ENCODE results near the gene CENPE. TPM values are rescaled to one million over a fixed set of nuclear protein-coding genes. Genes with fewer than 3 reads are reported as not detected.

Gene CENPE
- total RNA-seq, 1 experiment from 2014 or later: 23.5 TPM

GRCh38 chr4:103150677-103151076 is 47.5 kb downstream of the CENPE start:
- H3K27ac Mint-ChIP-seq (ENCODE audit: unreplicated experiment): no peak overlapping the region
- TF ChIP-seq CTCF (IDR thresholded peaks at IDR 0.05; ENCODE audit: unreplicated experiment): no peak
- H3K4me1 Mint-ChIP-seq (ENCODE audit: low read depth, unreplicated experiment): no peaks in the 10 kb centered on the region
- H3K9me3 Mint-ChIP-seq (ENCODE audit: low read depth, unreplicated experiment): no peaks in the 10 kb centered on the region
- H3K36me3 Mint-ChIP-seq (ENCODE audit: insufficient read depth, unreplicated experiment): peaks cover 10% of the 10 kb centered on the region
- no peak overlapping the region for H3K4me3 Mint-ChIP-seq (ENCODE audit: low read depth, unreplicated experiment)
- intact Hi-C loops (cut with micrococcal nuclease; ENCODE audit: unreplicated experiment): no loop called here
- DNase-seq: no peak
- BruUV-seq (replicated peaks): no TSS peak
- CTCF ChIA-PET: no interaction called here
- H3K27me3 Mint-ChIP-seq (ENCODE audit: unreplicated experiment): no peaks in the 10 kb centered on the region

GRCh38 chr4:103144926-103145325 is 53.2 kb downstream of the CENPE start:
- H3K4me1 Mint-ChIP-seq (ENCODE audit: low read depth, unreplicated experiment): no peaks in the 10 kb centered on the region
- intact Hi-C loops (cut with micrococcal nuclease; ENCODE audit: unreplicated experiment): no loop called here
- H3K27me3 Mint-ChIP-seq (ENCODE audit: unreplicated experiment): no peaks in the 10 kb centered on the region
- no peaks in the 10 kb centered on the region for H3K9me3 Mint-ChIP-seq (ENCODE audit: low read depth, unreplicated experiment)
- TSS peak; percentile 83 for BruUV-seq (replicated peaks)
- H3K4me3 Mint-ChIP-seq (ENCODE audit: low read depth, unreplicated experiment): no peak overlapping the region
- peaks cover 10% of the 10 kb centered on the region for H3K36me3 Mint-ChIP-seq (ENCODE audit: insufficient read depth, unreplicated experiment)
- CTCF ChIA-PET: no interaction called here
- DNase-seq: no peak
- H3K27ac Mint-ChIP-seq (ENCODE audit: unreplicated experiment): no peak overlapping the region
- TF ChIP-seq CTCF (IDR thresholded peaks at IDR 0.05; ENCODE audit: unreplicated experiment): no peak

- TF ChIP-seq CTCF (IDR thresholded peaks at IDR 0.05; ENCODE audit: unreplicated experiment): no peak
- CTCF ChIA-PET: no interaction called here
- no peak for DNase-seq
- Mint-ChIP-seq H3K27ac (ENCODE audit: unreplicated experiment) (peak overlapping the region; percentile 18), H3K36me3 (ENCODE audit: insufficient read depth, unreplicated experiment) (no peaks in the 10 kb centered on the region), H3K27me3 (ENCODE audit: unreplicated experiment) (no peaks in the 10 kb centered on the region), H3K4me1 (ENCODE audit: low read depth, unreplicated experiment) (peaks cover 7% of the 10 kb centered on the region), H3K9me3 (ENCODE audit: low read depth, unreplicated experiment) (no peaks in the 10 kb centered on the region), H3K4me3 (ENCODE audit: low read depth, unreplicated experiment) (no peak overlapping the region)
- no TSS peak for BruUV-seq (replicated peaks)
- intact Hi-C loops (cut with micrococcal nuclease; ENCODE audit: unreplicated experiment): no loop called here
These were observed 60.7 kb downstream of the CENPE start for GRCh38 chr4:103137446-103137827.

- H3K36me3 Mint-ChIP-seq (ENCODE audit: insufficient read depth, unreplicated experiment): no peaks in the 10 kb centered on the region
- H3K4me1 Mint-ChIP-seq (ENCODE audit: low read depth, unreplicated experiment): peaks cover 7% of the 10 kb centered on the region
- CTCF ChIA-PET: no interaction called here
These were observed 61.3 kb downstream of the CENPE start for GRCh38 chr4:103136671-103137445.

More at GRCh38 chr4:103136671-103137445, 61.3 kb downstream of the CENPE start:
- no peaks in the 10 kb centered on the region for H3K27me3 Mint-ChIP-seq (ENCODE audit: unreplicated experiment)
- TF ChIP-seq CTCF (IDR thresholded peaks at IDR 0.05; ENCODE audit: unreplicated experiment): no peak
- DNase-seq: no peak
- H3K9me3 Mint-ChIP-seq (ENCODE audit: low read depth, unreplicated experiment): no peaks in the 10 kb centered on the region
- intact Hi-C loops (cut with micrococcal nuclease; ENCODE audit: unreplicated experiment): no loop called here
- H3K4me3 Mint-ChIP-seq (ENCODE audit: low read depth, unreplicated experiment): no peak overlapping the region
- no TSS peak for BruUV-seq (replicated peaks)
- H3K27ac Mint-ChIP-seq (ENCODE audit: unreplicated experiment): no peak overlapping the region
